Mammary epithelial cell (primary cell): ENCODE data around the gene PSMD2.

Experiments
- CTCF ChIP-seq, 2 donors: IDR thresholded peaks in 1 of 2; conservative IDR thresholded peaks in 1 of 2; 2 replicates each; pipeline ENCODE4 v1.5.1; 2011 to 2012; ENCODE audit warnings: inconsistent platforms in 2 of 2, low read length in 2 of 2, mild to moderate bottlenecking in 2 of 2, control low read depth in 1 of 2, low read depth in 1 of 2; ENCODE audit not compliant: insufficient read depth in 1 of 2; ENCODE audit errors: extremely low read depth in 1 of 2
- EZH2 ChIP-seq: IDR thresholded peaks from 2 replicates; pipeline ENCODE4 v1.6.1; 2012; ENCODE audit warnings: low read length, inconsistent platforms, borderline replicate concordance

DNA sequence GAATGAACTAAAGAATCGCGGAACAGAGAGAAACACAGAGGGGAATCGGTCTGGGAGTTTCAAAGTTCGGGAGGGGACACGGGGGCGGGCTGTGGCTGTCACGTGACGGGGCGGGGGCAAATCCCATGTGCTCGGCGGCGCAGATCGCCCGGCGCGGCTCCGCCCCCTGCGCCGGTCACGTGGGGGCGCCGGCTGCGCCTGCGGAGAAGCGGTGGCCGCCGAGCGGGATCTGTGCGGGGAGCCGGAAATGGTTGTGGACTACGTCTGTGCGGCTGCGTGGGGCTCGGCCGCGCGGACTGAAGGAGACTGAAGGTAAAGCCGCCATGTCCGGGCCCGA lies 15.3 kb downstream of the PSMD2 start, which contains the start of gene EIF4G1:
- no peak for TF ChIP-seq CTCF (conservative IDR thresholded peaks at IDR 0.05 in 1 of 2, IDR thresholded peaks at IDR 0.05 in 1 of 2; ENCODE audit: extremely low read depth in 1 of 2, insufficient read depth in 1 of 2, low read depth in 1 of 2, low read length in 2 of 2)
- TF ChIP-seq EZH2 = no peak
